ENCODE measurements around the gene MYL5.

MYL5 gene

GRCh38 chr4:707929-708630, 33.7 kb downstream of the MYL5 start:
- no peak for DNase-seq (ENCODE audit: low spot score)

- no peak for DNase-seq (ENCODE audit: low spot score)
Observed at GRCh38 chr4:708631-708933, 34.2 kb downstream of the MYL5 start.

GRCh38 chr4:709348-709747, 35.0 kb downstream of the MYL5 start:
- DNase-seq (ENCODE audit: low spot score), result no peak

- no peak for DNase-seq (ENCODE audit: low spot score)
Observed at GRCh38 chr4:710116-710515, 35.8 kb downstream of the MYL5 start.

GRCh38 chr4:710916-711315, 36.6 kb downstream of the MYL5 start:
- no peak for DNase-seq (ENCODE audit: low spot score)

- no peak for DNase-seq (ENCODE audit: low spot score)
Observed at GRCh38 chr4:712093-712492, 37.8 kb downstream of the MYL5 start.

- no peak for DNase-seq (ENCODE audit: low spot score)
Observed at GRCh38 chr4:712916-713632, 38.7 kb downstream of the MYL5 start.

GRCh38 chr4:714087-714486, 39.7 kb downstream of the MYL5 start:
- no peak for DNase-seq (ENCODE audit: low spot score)

- DNase-seq (ENCODE audit: low spot score), result no peak
Observed at GRCh38 chr4:717601-718320, 43.4 kb downstream of the MYL5 start.

GRCh38 chr4:718460-718859, 44.1 kb downstream of the MYL5 start:
- no peak for DNase-seq (ENCODE audit: low spot score)

GRCh38 chr4:720111-720860, 45.9 kb downstream of the MYL5 start:
- DNase-seq (ENCODE audit: low spot score), result no peak

- no peak for DNase-seq (ENCODE audit: low spot score)
Observed at GRCh38 chr4:721261-722168, 47.2 kb downstream of the MYL5 start.

GRCh38 chr4:722169-722725, 47.9 kb downstream of the MYL5 start:
- DNase-seq (ENCODE audit: low spot score), result no peak

- no peak for DNase-seq (ENCODE audit: low spot score)
Observed at GRCh38 chr4:722851-723360, 48.6 kb downstream of the MYL5 start.

- no peak for DNase-seq (ENCODE audit: low spot score)
Observed at GRCh38 chr4:723751-724530, 49.6 kb downstream of the MYL5 start.

- DNase-seq (ENCODE audit: low spot score), result no peak
Observed at GRCh38 chr4:725391-726234, 51.3 kb downstream of the MYL5 start.

- no peak for DNase-seq (ENCODE audit: low spot score)
Observed at GRCh38 chr4:726235-726787, 52.0 kb downstream of the MYL5 start.

GRCh38 chr4:726838-727237, 52.5 kb downstream of the MYL5 start:
- DNase-seq (ENCODE audit: low spot score), result no peak

GRCh38 chr4:727576-727975, 53.2 kb downstream of the MYL5 start:
- DNase-seq (ENCODE audit: low spot score), result no peak
